ENCODE measurements around the gene ACO2.
"Not testable (repeated sequence)": the region's sequence is repeated elsewhere in the genome, so short reads cannot be mapped to it uniquely, and the experiment has no call there.

ACO2 gene

DNA sequence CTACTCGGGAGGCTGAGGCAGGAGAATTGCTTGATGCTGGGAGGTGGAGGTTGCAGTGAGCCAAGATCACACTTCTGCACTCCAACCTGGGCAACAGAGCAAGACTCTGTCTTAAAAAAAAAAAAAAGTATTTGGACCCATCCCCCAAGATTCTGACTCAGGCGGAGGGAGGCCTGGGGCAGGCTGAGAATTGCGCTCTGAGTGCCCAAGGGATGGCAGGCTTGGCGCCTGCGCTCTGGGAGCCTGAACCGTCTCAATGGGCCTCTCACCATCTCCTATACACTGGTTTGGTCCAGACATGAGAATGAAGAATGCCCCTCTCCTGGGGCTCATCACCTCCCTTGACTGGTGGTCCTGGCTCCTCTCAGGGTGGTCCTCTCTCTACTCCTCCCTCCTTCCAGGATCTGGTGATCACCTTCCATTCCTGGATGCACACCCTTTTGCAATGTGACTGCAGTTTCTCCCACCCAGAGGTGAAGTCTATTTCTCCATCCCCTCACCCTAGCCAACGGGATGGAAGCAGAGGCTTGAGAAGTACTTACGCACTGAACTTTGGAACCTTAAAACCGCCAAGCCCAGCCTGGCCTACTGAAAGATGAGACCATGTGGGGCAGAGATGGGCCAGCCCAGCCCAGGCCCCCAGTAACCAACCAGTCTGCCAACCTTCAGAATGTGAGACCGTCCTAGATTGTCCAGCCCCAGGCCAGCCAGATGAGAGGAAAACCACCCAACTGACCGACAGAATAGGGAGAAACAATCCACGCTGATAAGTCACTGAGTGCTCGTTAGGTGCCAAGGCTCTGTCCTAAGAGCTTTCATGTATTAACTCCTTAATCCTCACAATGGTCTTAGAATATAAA is 70.5 kb downstream of the ACO2 start:
- in situ Hi-C loops (cut with HindIII; ENCODE audit: low sequenced_read_pairs), result no loop called here

DNA sequence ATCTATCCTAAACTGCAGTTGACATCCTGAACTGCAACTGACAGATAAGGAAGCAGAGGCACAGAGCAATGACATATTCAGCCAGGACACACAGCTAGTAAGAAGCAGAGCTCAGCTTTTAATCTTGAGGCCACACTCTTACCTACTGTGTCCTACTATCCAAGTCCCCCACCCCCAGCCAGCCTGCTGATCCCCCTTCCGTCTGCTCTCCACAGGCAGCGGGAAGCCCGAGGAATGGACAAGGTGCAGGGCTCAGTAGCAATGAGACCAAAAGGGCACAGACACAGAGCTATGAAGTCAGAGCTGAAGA is 71.0 kb downstream of the ACO2 start:
- in situ Hi-C loops (cut with HindIII; ENCODE audit: low sequenced_read_pairs), result no loop called here

DNA sequence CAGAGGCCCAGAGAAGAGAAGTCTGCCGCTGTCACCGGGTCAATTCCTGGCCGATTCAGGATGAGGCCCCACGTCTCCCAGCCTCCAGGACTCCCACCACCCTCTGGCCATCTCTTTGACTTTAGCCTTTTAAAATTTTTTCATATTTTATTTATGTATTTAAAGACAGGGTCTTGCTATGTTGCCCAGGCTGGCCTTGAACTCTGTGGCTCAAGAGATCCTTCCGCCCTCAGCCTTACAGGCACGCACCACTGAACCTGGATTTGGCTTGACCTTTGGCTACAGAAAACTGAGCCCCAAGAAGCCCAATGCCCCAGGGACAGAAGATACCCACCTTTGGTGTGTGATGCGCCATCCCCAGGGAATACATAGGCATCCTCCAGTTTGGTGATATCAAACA is 71.4 kb downstream of the ACO2 start:
- in situ Hi-C loops (cut with HindIII; ENCODE audit: low sequenced_read_pairs), result no loop called here

DNA sequence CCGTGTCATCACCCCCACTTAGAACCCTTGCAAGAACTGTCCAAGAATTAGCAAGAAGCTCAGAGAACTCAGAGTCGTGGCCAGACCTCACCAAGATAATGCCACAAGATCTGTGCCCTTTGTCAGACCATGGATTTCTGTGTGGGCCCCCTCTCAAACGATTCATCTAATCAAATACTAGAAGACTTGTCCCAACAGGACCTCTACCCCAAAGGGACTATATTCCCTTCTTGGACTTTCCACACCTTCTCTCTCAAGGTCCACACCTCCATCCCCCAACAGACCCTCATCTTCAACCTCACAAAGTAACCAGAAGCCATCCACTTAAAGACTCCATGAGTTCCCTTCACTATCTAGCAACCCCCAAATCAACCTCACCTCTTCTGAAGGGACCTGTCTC is 72.6 kb downstream of the ACO2 start:
- in situ Hi-C loops (cut with HindIII; ENCODE audit: low sequenced_read_pairs), result no loop called here

DNA sequence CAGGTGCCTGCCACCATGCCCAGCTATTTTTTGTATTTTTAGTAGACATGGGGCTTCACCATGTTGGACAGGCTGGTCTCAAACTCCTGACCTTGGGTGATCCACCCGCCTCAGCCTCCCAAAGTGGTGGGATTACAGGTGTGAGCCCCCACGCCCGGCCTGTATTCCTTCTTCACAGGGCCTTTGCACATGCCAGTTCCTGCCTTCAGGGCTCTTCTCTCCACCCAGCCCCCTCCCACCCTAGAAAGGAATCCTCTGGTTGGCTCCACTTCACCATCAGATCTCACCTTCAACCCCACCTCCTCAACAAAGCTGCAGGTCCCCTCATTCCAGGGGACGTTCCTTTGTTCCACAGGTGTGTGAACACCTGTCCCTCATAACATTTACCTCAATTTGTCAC is 73.3 kb downstream of the ACO2 start:
- in situ Hi-C loops (cut with HindIII; ENCODE audit: low sequenced_read_pairs), result no loop called here

DNA sequence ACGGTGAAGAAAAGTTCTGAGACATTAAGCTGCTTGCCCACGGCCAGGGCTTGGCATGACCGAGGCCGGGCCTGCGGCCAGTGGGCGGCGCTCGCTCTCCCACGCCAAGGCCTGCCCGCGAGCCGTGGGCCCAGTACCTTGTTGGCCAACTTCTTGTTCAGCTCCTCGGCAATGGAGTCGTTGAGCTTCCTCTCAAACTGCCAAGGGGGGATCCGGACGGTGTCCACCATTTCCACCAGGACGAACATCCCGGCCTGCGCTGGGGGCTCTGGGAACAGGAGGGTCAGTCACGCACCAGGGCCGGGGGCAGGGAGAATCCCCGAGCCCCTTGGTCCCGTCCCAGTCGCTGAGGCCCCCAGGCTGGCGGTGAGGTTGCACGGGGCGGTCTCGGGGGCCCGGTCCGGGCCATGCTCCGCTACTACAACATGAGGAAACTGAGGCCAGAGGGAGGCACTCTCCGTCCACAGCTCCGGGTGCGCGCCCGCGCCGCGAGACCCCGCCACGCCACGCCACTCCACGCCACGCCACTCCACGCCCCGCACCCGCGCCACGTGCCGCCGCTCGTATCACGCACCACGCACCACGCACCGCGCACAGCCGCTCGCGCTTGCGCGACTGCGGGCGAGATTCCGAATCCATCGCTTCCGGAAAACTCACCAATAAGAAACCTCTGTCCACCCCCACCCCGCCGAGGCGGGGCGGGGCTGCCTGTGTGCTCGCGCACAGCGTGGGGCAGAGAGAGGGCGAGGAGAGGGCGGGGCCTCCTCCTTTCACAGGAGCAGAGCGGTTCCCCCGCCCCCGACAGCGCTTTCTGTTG is 75.1 kb downstream of the ACO2 start, which contains the start of gene POLR3H:
POLR3H (minus strand) TSS at position 617 of the 817 bp plus-strand sequence; CDS start at position 248, 369 bp downstream.
- in situ Hi-C loops (cut with HindIII; ENCODE audit: low sequenced_read_pairs), result no loop called here

DNA sequence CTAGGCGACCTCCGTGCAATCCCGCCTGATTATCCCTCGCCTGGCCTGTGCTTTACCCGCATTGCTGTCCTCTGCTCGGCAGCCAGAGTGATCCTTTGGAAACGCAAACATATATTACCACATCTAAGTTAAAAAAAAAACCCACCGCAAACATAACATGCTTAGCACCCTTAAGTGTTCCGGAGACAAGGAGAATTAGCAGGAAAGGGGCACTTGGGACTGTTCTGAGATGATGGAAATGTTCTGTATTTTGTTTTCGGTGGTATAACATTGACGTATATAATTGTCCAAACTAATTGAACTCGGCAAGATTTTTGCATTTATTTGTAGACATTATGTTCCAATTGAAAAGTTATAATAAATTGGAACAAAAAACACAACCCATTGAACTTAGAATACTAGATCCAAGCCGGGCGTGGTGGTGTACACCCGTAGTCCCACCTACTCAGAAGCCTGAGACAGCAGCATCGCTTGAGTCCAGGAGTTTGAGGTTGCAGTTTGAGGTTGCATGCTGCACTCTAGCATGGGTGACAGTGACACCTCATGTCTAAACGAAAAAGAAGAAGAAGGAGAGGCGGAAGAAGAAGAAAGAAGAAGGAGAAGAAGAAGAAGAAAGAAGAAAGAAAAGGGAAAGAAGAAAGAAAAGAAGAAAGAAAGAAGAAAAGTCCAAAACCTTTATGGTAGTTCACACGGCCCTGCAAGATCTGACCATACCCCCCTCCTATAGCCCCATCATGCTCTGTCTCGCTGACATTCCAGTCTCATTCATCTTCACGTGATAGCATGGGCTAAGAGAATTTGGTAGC is 76.0 kb downstream of the ACO2 start:
- in situ Hi-C loops (cut with HindIII; ENCODE audit: low sequenced_read_pairs), result no loop called here

GRCh38 chr22:41548830-41549211 is 79.9 kb downstream of the ACO2 start:
- in situ Hi-C loops (cut with HindIII; ENCODE audit: low sequenced_read_pairs), result no loop called here

DNA sequence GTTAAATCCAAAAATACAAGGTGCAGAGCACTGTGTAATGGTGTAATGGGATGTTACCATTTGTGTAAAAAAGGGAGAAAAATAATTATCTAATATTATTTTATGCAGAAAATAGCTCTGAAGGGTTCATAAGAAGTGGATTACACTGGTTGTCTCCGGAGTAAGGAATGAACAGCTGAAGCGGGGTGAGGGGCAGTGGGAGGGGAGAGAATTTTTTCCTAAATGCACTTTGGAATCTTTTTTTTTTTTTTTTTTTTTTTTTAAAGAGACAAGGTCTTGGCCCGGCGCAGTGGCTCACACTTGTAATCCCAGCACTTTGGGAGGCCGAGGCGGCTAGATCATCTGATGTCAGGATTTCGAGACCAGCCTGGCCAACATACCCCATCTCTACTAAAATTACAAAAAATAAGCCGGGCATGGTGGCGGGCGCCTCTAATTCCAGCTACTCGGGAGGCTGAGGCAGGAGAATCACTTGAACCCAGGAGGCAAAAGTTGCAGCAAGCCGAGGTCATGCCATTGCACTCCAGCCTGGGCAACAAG is 82.1 kb downstream of the ACO2 start:
- in situ Hi-C loops (cut with HindIII; ENCODE audit: low sequenced_read_pairs), result no loop called here

- in situ Hi-C loops (cut with HindIII; ENCODE audit: low sequenced_read_pairs), result no loop called here
Measured at GRCh38 chr22:41551877-41552582, 83.1 kb downstream of the ACO2 start.

DNA sequence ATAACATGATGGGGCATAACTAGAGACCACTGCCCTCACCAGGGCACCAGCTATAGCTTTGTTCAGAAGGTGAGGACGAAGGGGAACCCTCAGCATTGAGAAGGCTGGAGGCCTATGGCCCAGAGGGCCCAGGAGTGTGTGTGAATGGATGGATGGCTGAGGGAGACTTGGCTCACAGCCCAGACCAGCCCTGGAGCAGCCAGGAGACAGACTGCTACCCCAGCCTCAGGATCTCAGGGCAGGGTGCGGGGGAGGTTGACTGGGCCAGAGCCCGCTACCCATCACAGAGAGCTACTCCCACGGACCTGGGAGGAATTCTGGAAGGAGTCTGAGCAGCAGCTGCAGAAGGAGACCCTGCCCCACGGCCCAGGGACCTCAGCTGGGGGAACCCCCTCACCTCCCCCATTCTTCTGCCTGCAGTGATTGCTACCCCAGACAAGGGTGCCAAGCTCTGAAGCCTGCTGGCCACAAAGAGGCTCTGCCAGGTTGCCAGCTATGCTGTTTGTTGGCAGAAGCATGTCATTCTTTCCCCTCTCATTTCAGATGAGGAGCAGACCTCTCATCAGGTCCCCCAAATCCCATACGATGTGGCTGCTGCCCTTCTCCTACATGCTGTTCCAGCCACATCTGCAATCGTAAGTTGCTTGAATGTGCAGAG is 86.5 kb downstream of the ACO2 start:
- in situ Hi-C loops (cut with HindIII; ENCODE audit: low sequenced_read_pairs), result no loop called here

GRCh38 chr22:41556561-41556960 is 87.6 kb downstream of the ACO2 start:
- in situ Hi-C loops (cut with HindIII; ENCODE audit: low sequenced_read_pairs), result no loop called here

DNA sequence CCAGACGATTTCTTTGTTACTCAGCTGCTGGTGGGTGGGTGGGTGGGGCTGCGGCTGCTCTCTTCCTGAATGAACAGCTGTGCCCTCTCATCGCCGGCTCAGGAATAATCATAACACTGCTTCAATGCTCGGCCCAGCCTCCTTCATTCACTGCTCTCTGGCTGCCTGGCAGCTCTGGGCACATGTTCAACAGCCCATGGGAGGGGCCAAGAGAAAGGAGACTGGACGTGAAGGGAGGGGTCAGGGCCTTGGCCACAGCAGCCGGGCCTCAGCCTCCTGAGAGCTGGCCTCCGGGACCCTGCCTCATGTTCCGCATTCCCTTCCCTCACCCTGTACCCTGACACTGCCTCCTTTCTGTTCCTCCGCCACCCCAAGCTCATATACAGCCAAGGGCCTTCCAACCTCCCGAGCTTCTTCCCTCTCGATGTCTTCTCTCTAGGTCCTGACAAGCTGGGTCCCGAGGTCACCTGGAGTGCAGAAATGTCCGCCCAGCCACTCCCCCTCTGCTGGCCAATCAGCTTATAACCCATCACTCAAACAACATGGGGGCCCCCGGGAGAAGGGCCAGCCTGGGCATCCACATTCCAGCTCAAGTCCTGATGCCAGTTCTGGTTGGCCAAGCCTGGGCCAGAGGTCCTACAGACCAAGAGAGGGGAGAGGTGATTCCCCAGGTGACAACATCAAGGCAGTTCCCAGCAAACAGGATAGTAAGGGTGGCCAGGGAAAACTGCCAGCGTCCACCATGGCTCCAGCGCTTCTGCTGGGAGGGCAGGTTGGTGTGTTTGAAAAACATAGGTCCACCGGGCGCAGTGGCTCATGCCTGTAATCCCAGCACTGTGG is 88.7 kb downstream of the ACO2 start:
- in situ Hi-C loops (cut with HindIII; ENCODE audit: low sequenced_read_pairs), result no loop called here

DNA sequence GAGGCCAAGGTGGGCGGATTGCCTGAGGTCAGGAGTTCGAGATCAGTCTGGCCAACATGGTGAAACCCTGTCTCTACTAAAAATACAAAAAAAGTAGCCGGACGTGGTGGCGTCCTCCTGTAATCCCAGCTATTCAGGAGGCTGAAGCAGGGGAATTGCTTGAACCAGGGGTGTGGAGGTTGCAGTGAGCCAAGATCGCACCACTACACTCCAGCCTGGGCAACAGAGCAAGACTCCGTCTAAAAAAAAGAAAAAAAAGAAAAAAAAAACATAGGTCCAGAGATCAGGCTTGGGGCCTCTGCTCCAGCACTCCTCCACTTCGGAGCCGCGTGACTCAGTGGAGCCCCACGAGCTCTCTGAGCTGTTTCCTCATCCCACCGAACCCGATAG is 89.3 kb downstream of the ACO2 start:
- in situ Hi-C loops (cut with HindIII; ENCODE audit: low sequenced_read_pairs), result not testable (repeated sequence)

- in situ Hi-C loops (cut with HindIII; ENCODE audit: low sequenced_read_pairs), result no loop called here
Measured at GRCh38 chr22:41560095-41560471, 91.2 kb downstream of the ACO2 start.

DNA sequence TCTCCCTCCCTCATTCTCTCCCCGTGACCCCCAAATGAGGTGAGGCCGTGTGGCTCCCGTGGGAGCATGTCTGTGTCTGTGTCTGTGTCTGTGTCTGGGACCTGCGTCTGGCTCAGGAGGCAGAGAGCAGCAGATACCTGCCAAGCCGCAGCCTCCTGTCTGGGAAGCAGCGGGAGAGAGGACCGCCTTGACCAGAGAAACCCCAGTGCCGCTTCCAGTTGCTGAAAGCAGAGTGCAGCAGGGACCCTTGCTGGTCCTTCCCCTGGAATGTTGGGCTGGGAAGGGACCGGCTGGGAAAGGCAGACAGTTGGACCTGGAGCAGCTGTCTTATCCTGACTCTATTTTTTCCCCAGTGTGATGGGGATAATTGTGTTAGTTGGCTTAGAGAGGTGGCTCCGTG is 92.4 kb downstream of the ACO2 start:
- in situ Hi-C loops (cut with HindIII; ENCODE audit: low sequenced_read_pairs), result no loop called here

- in situ Hi-C loops (cut with HindIII; ENCODE audit: low sequenced_read_pairs), result no loop called here
Measured at GRCh38 chr22:41561788-41562187, 92.9 kb downstream of the ACO2 start.

DNA sequence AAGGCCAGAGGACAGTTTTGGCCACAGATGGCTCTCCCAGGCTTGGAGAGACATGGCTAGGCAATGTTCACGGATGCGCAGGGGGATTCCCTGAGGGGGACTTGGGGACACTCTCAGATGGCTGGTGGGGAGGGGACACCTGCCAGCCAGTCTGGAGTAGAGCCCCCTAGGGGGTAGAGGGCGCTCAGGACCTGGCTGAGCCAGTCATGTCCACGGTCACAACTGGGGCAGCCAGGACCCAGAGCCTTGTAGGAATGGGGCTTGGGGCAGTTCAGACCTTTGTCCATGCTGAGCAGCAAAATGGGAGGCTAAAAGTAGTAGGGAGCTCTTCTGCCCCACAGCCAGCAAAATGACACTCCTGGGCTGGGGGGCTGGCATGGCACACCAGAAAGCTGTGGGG is 93.5 kb downstream of the ACO2 start:
- in situ Hi-C loops (cut with HindIII; ENCODE audit: low sequenced_read_pairs), result no loop called here

DNA sequence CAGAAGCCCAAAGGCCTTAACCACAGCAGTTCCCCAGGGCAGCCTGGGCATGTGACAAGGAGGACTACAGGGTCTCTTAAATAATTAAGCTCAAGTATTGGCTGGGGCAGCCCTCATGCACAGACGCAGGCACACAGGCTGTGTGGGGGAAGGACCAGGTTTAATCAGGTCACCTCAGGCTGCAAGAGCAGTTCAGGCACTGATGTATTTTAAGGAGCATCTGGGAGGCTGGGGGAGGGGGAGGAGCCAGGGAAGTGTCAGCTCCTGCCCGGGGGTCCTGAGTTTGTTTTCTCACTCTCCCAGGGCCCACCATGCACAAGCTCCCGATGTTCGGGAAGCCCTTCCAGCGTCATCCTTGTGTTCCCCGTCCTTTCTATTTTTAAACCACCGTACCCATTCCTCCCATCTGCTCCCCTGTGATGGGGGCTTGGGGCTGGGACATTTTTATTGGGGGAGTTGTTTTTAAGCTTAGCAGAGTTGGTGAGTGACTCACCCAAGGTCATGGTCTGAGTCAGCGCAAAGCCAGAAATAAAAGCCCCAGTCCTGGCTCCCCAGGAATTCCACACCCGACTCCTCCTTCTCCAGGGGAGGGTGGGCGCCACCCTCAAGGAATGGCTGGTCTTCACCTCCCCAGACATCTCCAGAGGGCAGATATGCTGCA is 94.3 kb downstream of the ACO2 start:
- in situ Hi-C loops (cut with HindIII; ENCODE audit: low sequenced_read_pairs), result no loop called here

Data from DLD1 (cell line).